GM12878 (cell line): ENCODE data around the gene UBA7. TPM values are rescaled to one million over a fixed set of nuclear protein-coding genes. Genes with fewer than 3 reads are reported as not detected.

ENCODE experiments used
- BHLHE40 ChIP-seq, 2 experiments: fragments of 450-650 bp in 1 of 2; IDR thresholded peaks; 2 replicates each; pipeline ENCODE4 v1.6.1; 2011 to 2017; ENCODE audit warnings: low read depth in 2 of 2, borderline replicate concordance in 1 of 2, improper control_type of control experiment in 1 of 2, low read length in 1 of 2, mild to moderate bottlenecking in 1 of 2
- CEBPB ChIP-seq, 2 experiments: fragments of 150-350 bp in 1 of 2; IDR thresholded peaks; 2 replicates each; pipeline ENCODE4 v1.6.1; 2012 to 2014; ENCODE audit warnings: low read depth in 2 of 2, low read length in 2 of 2, borderline replicate concordance in 1 of 2, inconsistent platforms in 1 of 2
- CHD1 ChIP-seq: IDR thresholded peaks from 2 replicates; pipeline ENCODE4 v1.6.1; 2012; ENCODE audit warnings: low read depth, low read length, improper control_type of control experiment
- CREB1 ChIP-seq: IDR thresholded peaks from 2 replicates; pipeline ENCODE4 v1.6.1; 2012; ENCODE audit warnings: low read depth, mild to moderate bottlenecking, inconsistent platforms
- CREM ChIP-seq: IDR thresholded peaks from 2 replicates; pipeline ENCODE4 v1.6.1; 2014; ENCODE audit warnings: antibody characterized with exemption, low read depth
- HCFC1 ChIP-seq: fragments of 150-350 bp; IDR thresholded peaks from 2 replicates; pipeline ENCODE4 v1.6.1; 2014; ENCODE audit warnings: low read length
- IKZF2 ChIP-seq, 2 experiments: fragments of 450-650 bp; IDR thresholded peaks; 2 replicates each; pipeline ENCODE4 v1.6.1; 2017; ENCODE audit warnings: mild to moderate bottlenecking in 2 of 2, moderate library complexity in 2 of 2
- LARP7 ChIP-seq: fragments of 450-650 bp; IDR thresholded peaks from 2 replicates; pipeline ENCODE4 v1.6.1; 2017; ENCODE audit warnings: mild to moderate bottlenecking
- MAX ChIP-seq: IDR thresholded peaks from 2 replicates; pipeline ENCODE4 v1.6.1; 2012; ENCODE audit warnings: low read depth, low read length, improper control_type of control experiment
- MEF2B ChIP-seq: fragments of 450-650 bp; IDR thresholded peaks from 2 replicates; pipeline ENCODE4 v1.6.1; 2018; ENCODE audit warnings: mild to moderate bottlenecking, moderate library complexity; ENCODE audit not compliant: partially characterized antibody, poor library complexity, severe bottlenecking
- MTA2 ChIP-seq: fragments of 450-650 bp; IDR thresholded peaks from 2 replicates; pipeline ENCODE4 v1.6.1; 2016; ENCODE audit warnings: low read depth, mild to moderate bottlenecking, moderate library complexity
- MYC ChIP-seq: IDR thresholded peaks from 2 replicates; pipeline ENCODE4 v1.6.1; 2011; ENCODE audit warnings: mild to moderate bottlenecking, low read length, moderate library complexity, inconsistent platforms; ENCODE audit not compliant: insufficient read depth, insufficient replicate concordance, insufficient read length, severe bottlenecking
- NFXL1 ChIP-seq: fragments of 450-650 bp; IDR thresholded peaks from 2 replicates; pipeline ENCODE4 v1.6.1; 2017; ENCODE audit warnings: antibody characterized with exemption, mild to moderate bottlenecking, borderline replicate concordance
- POLR2AphosphoS2 ChIP-seq: IDR thresholded peaks from 2 replicates; pipeline ENCODE4 v1.6.1; 2011; ENCODE audit warnings: low read depth, mild to moderate bottlenecking, low read length, improper control_type of control experiment, moderate library complexity
- RUNX3 ChIP-seq: IDR thresholded peaks from 2 replicates; pipeline ENCODE4 v1.6.1; 2012; ENCODE audit warnings: low read length, inconsistent platforms
- SPI1 ChIP-seq: IDR thresholded peaks from 2 replicates; pipeline ENCODE4 v1.6.1; 2011; ENCODE audit warnings: low read depth, mild to moderate bottlenecking, low read length, moderate library complexity, borderline replicate concordance; ENCODE audit not compliant: insufficient read depth
- SREBF1 ChIP-seq: IDR thresholded peaks from 2 replicates; pipeline ENCODE4 v1.6.1; 2012; ENCODE audit warnings: mild to moderate bottlenecking, low read length
- SREBF2 ChIP-seq: IDR thresholded peaks from 2 replicates; pipeline ENCODE4 v1.6.1; 2012; ENCODE audit warnings: mild to moderate bottlenecking, low read length
- SRF ChIP-seq, 2 experiments: IDR thresholded peaks; 2 replicates each; pipeline ENCODE4 v1.6.1; 2011; ENCODE audit warnings: low read depth in 2 of 2, low read length in 2 of 2, mild to moderate bottlenecking in 1 of 2, moderate library complexity in 1 of 2
- STAT3 ChIP-seq: IDR thresholded peaks from 2 replicates; pipeline ENCODE4 v1.6.1; 2011; ENCODE audit warnings: low read depth, low read length, improper control_type of control experiment
- SUPT20H ChIP-seq: IDR thresholded peaks from 2 replicates; pipeline ENCODE4 v1.6.1; 2011; ENCODE audit warnings: low read depth, mild to moderate bottlenecking, low read length, moderate library complexity, borderline replicate concordance; ENCODE audit not compliant: control insufficient read depth
- polyA plus RNA-seq, 11 experiments: library from polyadenylated mRNA; depleted of rRNA in 4 of 11; unstranded in 6 of 11; stranded (reverse) in 5 of 11; fragments of >200 nt; fragmentation: Nextera tagmentation in 4 of 11; fragmentation: Illumina TruSeq in 1 of 11; extraction: Ambion mirVana in 4 of 11; extraction: Trizol in 1 of 11; gene quantifications; 1 replicate in 1 of 11; 2 replicates in 10 of 11; pipeline versions ENCODE4 v1.2.1 to v1.2.3, GENCODE V29; 2011 to 2016; ENCODE audit warnings: inconsistent platforms in 2 of 11, missing spikeins in 2 of 11, low read depth in 1 of 11
- total RNA-seq, 4 experiments: library from RNA; depleted of rRNA in 3 of 4; stranded (reverse); fragments of >200 nt in 3 of 4; fragmentation: Illumina TruSeq in 1 of 4; extraction: Trizol in 1 of 4; gene quantifications; 2 replicates each; pipeline versions ENCODE4 v1.2.1 to v1.2.3, GENCODE V29; 2013 to 2021
- TF ChIP-seq, protein P1 (sequence below): fragments of 450-650 bp; formaldehyde crosslinking; IDR thresholded peaks from 2 replicates; pipeline ENCODE4 v1.4.0; 2020; ENCODE audit warnings: mild to moderate bottlenecking, moderate library complexity
- TF ChIP-seq, protein P2 (sequence below): IDR thresholded peaks from 2 replicates; pipeline ENCODE4 v1.6.1; 2011; ENCODE audit warnings: low read depth, mild to moderate bottlenecking, low read length, moderate library complexity, borderline replicate concordance; ENCODE audit errors: extremely low read depth
- TF ChIP-seq, protein P3 (sequence below): fragments of 450-650 bp; IDR thresholded peaks from 2 replicates; pipeline ENCODE4 v1.6.1; 2017; ENCODE audit warnings: mild to moderate bottlenecking, low read depth, inconsistent platforms; ENCODE audit not compliant: poor library complexity, severe bottlenecking

The UBA7 gene
- total and polyA plus RNA-seq, 10 of the 15 experiments (the other 5 are each of a cell fraction or from before 2014, with no cell fraction given), result 11.8 to 116 (median 46.7) TPM

- no peak; the same call in 1 of the 2 replicates for TF ChIP-seq SREBF1
- TF ChIP-seq, protein P1, sequence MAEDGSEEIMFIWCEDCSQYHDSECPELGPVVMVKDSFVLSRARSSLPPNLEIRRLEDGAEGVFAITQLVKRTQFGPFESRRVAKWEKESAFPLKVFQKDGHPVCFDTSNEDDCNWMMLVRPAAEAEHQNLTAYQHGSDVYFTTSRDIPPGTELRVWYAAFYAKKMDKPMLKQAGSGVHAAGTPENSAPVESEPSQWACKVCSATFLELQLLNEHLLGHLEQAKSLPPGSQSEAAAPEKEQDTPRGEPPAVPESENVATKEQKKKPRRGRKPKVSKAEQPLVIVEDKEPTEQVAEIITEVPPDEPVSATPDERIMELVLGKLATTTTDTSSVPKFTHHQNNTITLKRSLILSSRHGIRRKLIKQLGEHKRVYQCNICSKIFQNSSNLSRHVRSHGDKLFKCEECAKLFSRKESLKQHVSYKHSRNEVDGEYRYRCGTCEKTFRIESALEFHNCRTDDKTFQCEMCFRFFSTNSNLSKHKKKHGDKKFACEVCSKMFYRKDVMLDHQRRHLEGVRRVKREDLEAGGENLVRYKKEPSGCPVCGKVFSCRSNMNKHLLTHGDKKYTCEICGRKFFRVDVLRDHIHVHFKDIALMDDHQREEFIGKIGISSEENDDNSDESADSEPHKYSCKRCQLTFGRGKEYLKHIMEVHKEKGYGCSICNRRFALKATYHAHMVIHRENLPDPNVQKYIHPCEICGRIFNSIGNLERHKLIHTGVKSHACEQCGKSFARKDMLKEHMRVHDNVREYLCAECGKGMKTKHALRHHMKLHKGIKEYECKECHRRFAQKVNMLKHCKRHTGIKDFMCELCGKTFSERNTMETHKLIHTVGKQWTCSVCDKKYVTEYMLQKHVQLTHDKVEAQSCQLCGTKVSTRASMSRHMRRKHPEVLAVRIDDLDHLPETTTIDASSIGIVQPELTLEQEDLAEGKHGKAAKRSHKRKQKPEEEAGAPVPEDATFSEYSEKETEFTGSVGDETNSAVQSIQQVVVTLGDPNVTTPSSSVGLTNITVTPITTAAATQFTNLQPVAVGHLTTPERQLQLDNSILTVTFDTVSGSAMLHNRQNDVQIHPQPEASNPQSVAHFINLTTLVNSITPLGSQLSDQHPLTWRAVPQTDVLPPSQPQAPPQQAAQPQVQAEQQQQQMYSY (CRISPR knock-in tag), result no peak
- peak; percentile 84 for TF ChIP-seq CREB1
- TF ChIP-seq SRF (IDR thresholded peaks at IDR 0.05; ENCODE audit: low read depth in 2 of 2, low read length in 2 of 2), result no peak
- no peak for TF ChIP-seq NFXL1
- TF ChIP-seq RUNX3, result no peak
- TF ChIP-seq CEBPB (IDR thresholded peaks at IDR 0.05; ENCODE audit: borderline replicate concordance in 1 of 2, low read depth in 2 of 2, low read length in 2 of 2), result no peak
- TF ChIP-seq SPI1, result peak; percentile 19; the same call in 1 of the 2 replicates
- TF ChIP-seq, protein P2, sequence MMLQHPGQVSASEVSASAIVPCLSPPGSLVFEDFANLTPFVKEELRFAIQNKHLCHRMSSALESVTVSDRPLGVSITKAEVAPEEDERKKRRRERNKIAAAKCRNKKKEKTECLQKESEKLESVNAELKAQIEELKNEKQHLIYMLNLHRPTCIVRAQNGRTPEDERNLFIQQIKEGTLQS, result peak; percentile 94
- no peak for TF ChIP-seq CHD1
- peak; percentile 49 for TF ChIP-seq HCFC1
- TF ChIP-seq SREBF2, result no peak
- peak; percentile 64 for TF ChIP-seq MEF2B
- TF ChIP-seq, protein P3, sequence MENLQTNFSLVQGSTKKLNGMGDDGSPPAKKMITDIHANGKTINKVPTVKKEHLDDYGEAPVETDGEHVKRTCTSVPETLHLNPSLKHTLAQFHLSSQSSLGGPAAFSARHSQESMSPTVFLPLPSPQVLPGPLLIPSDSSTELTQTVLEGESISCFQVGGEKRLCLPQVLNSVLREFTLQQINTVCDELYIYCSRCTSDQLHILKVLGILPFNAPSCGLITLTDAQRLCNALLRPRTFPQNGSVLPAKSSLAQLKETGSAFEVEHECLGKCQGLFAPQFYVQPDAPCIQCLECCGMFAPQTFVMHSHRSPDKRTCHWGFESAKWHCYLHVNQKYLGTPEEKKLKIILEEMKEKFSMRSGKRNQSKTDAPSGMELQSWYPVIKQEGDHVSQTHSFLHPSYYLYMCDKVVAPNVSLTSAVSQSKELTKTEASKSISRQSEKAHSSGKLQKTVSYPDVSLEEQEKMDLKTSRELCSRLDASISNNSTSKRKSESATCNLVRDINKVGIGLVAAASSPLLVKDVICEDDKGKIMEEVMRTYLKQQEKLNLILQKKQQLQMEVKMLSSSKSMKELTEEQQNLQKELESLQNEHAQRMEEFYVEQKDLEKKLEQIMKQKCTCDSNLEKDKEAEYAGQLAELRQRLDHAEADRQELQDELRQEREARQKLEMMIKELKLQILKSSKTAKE, result no peak
- no peak; a peak in 1 of 4 replicates for TF ChIP-seq IKZF2 (IDR thresholded peaks at IDR 0.05)
- TF ChIP-seq LARP7, result peak; percentile 38
- peak; percentile 99 for TF ChIP-seq MAX
- TF ChIP-seq STAT3, result no peak
- TF ChIP-seq BHLHE40 (IDR thresholded peaks at IDR 0.05; ENCODE audit: borderline replicate concordance in 1 of 2, low read depth in 2 of 2, low read length in 1 of 2), result peak; percentile 98 to 99
- no peak for TF ChIP-seq MTA2
- peak; percentile 88 for TF ChIP-seq CREM
- TF ChIP-seq POLR2AphosphoS2, result peak; percentile 81; the same call in 1 of the 2 replicates
- TF ChIP-seq SUPT20H, result no peak
- no peak for TF ChIP-seq MYC
Observed at GRCh38 chr3:49786357-49787181, 27.2 kb downstream of the UBA7 start, which contains the start of gene IP6K1 (continued).
